Measurements from ENCODE around the gene IL31. TPM values are rescaled to one million over a fixed set of nuclear protein-coding genes. Genes with fewer than 3 reads are reported as not detected.
A peak's percentile ranks its signal among the peaks of the same experiment; 100 is the strongest.

IL31 gene
- total and polyA plus RNA-seq, 4 donors, result not detected

- no peak for TF ChIP-seq FOXA2 (IDR thresholded peaks at IDR 0.05)
- TF ChIP-seq SP1 (IDR thresholded peaks at IDR 0.05), result peak; percentile 51
- peak; percentile 45 to 58 for TF ChIP-seq HNF4A (conservative IDR thresholded peaks at IDR 0.05)
- peak in 1 of 2 donors; percentile 10 for TF ChIP-seq RAD21 (IDR thresholded peaks at IDR 0.05)
- TF ChIP-seq CTCF (IDR thresholded peaks at IDR 0.05; ENCODE audit: low read depth, low read length, missing input control), result no peak
- TF ChIP-seq FOXA1 (IDR thresholded peaks at IDR 0.05), result no peak
- TF ChIP-seq ATF3 (IDR thresholded peaks at IDR 0.05), result no peak
- TF ChIP-seq HNF4G (IDR thresholded peaks at IDR 0.05), result no peak
- TF ChIP-seq TAF1 (conservative IDR thresholded peaks at IDR 0.05), result no peak
- peak; percentile 27 for TF ChIP-seq YY1 (IDR thresholded peaks at IDR 0.05)
- TF ChIP-seq MAX (IDR thresholded peaks at IDR 0.05), result peak; percentile 73
- TF ChIP-seq ZBTB33 (IDR thresholded peaks at IDR 0.05), result no peak
- no peak for TF ChIP-seq GABPA (IDR thresholded peaks at IDR 0.05 in 1 of 2, conservative IDR thresholded peaks at IDR 0.05 in 1 of 2)
- no peak for TF ChIP-seq JUND (IDR thresholded peaks at IDR 0.05)
- no peak for TF ChIP-seq REST (IDR thresholded peaks at IDR 0.05)
- TF ChIP-seq NR2F2 (IDR thresholded peaks at IDR 0.05), result no peak
- peak; percentile 43 to 62 for TF ChIP-seq RXRA (IDR thresholded peaks at IDR 0.05)
- no peak for TF ChIP-seq EGR1 (IDR thresholded peaks at IDR 0.05; ENCODE audit: low read depth in 2 of 2)
- H3K9ac ChIP-seq (ENCODE audit: low read depth in 1 of 2, low read length in 2 of 2), result peak overlapping the region in 1 of 2 donors; percentile 72
- 49% methylated on average over 13 of the region's 13 CpGs for WGBS
- no peaks in the 10 kb centered on the region for H3K9me3 ChIP-seq (ENCODE audit: control insufficient read depth in 4 of 4, low read length in 3 of 4)
- H3K4me3 ChIP-seq (ENCODE audit: low read depth in 1 of 3, low read length in 3 of 3), result no peak overlapping the region
- H3K4me1 ChIP-seq (ENCODE audit: control insufficient read depth in 4 of 4, insufficient read depth in 4 of 4, low read length in 3 of 4), result peaks cover 7 to 57% (median 44%) of the 10 kb centered on the region in 4 donors
- peak overlapping the region; percentile 87 to 90 for H3K27ac ChIP-seq (ENCODE audit: low read depth in 1 of 2, low read length in 2 of 2)
- H3K27me3 ChIP-seq (ENCODE audit: control insufficient read depth in 4 of 4, insufficient read depth in 4 of 4, low read length in 3 of 4), result no peaks in the 10 kb centered on the region
- DNase-seq (ENCODE audit: low spot score), result no peak
- peaks cover 5 to 29% (median 13%) of the 10 kb centered on the region in 4 donors for H3K36me3 ChIP-seq (ENCODE audit: control insufficient read depth in 4 of 4, insufficient read depth in 3 of 4, low read depth in 1 of 4, low read length in 3 of 4)
Observed at GRCh38 chr12:122125452-122126341, 48.3 kb downstream of the IL31 start.

All from liver (tissue), 9 donors.